HG03064 (cell line): ENCODE results near the gene SMPD1.

Experiments
- ATAC-seq: cut with Tn5 transposase; IDR thresholded peaks from one replicate; pipeline ENCODE4 v1.9.1; 2021; ENCODE audit warnings: low read depth; ENCODE audit not compliant: unreplicated experiment

Gene SMPD1

DNA sequence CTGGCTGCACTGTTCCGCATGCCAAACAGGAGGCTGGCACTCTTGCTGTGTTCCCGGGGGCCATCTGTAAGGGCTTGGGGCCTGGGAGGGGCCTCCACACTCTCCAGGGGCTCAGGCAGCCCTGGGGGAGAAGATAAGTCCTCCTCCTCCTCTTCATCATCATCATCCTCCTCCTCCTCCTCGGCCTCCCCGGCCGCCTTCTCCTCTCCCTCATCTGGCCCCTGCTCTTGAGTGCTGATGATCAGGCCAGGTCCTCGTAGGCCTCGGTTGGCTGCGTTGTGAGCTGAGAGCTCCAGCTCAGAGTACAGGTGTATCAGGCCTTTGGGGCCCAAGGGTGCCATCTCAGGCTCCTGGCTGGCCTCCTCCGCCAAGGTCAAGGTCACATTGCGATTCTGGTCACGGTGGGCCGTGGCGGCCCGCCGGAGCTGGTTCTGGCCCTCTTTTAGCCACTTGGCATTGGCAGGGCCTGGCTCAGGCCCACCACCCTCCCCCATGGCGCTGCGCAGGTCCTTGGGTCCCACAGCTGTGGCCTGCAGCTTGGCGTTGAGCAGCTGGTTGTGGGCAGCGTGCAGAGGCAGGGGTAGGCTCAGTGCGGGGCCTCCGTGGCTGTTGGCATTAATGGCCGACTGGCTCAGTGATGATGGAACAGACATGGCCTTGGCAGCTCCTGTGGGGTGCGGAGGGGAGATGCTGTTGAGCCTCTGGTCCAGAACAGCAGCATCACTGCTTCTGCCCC is 20.6 kb downstream of the SMPD1 start:
- no peak for ATAC-seq

- no peak for ATAC-seq
Observed at GRCh38 chr11:6411594-6412031, 21.3 kb downstream of the SMPD1 start.

GRCh38 chr11:6413791-6414201 is 23.5 kb downstream of the SMPD1 start:
- no peak for ATAC-seq

GRCh38 chr11:6414874-6415328 is 24.6 kb downstream of the SMPD1 start:
- ATAC-seq = no peak

- no peak for ATAC-seq
Observed at GRCh38 chr11:6415797-6416196, 25.5 kb downstream of the SMPD1 start.

GRCh38 chr11:6417907-6418556 is 27.8 kb downstream of the SMPD1 start:
- ATAC-seq = no peak

- no peak for ATAC-seq
Observed at GRCh38 chr11:6418557-6419008, 28.3 kb downstream of the SMPD1 start.

- no peak for ATAC-seq
Observed at GRCh38 chr11:6419009-6419631, 28.8 kb downstream of the SMPD1 start, which contains the start of gene APBB1. Gene APBB1, minus strand, starts transcription at chr11:6419094. Its CDS starts 7,747 bp downstream, at chr11:6411347.

DNA sequence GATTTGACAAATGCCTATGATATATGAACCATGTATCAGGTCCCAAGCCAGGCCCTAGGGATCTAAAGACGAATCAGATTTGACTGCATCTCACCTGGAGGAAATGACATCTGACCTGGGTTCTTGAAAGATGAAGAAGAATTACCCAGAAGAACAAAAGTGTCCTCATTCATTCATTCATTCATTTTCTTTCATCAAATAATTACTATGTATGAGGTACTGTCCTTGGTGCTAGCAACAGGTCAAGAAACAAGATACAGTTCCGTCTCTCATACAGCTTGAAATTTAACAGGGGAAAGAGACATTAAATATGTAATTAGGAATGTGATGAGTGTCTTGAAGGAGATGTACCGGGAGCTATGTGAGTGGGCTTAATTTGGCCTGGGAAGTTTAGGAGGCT is 30.4 kb downstream of the SMPD1 start:
- no peak for ATAC-seq

DNA sequence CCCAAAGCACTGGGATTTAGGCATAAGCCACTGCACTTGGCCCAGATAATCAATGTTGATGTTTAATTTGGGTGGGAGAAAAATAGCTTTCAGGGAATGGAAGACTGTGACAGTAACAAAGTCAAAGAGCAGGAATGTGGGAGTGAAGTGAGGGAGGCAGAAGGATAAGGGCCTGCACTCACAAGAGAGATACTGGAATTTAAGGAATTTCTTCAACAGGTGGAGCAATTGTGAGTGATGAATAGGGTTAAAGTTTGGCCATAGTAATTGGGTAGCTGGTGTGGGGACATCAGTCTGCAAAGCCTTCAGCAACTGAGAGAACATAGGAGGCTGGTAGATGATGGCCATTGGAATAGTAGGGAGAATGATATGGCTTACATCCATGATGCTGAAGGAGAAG is 37.2 kb downstream of the SMPD1 start:
- ATAC-seq = no peak

- ATAC-seq = no peak
Observed at GRCh38 chr11:6431861-6432260, 41.6 kb downstream of the SMPD1 start.

- ATAC-seq = no peak
Observed at GRCh38 chr11:6433998-6434660, 43.9 kb downstream of the SMPD1 start.

- no peak for ATAC-seq
Observed at GRCh38 chr11:6437423-6437822, 47.1 kb downstream of the SMPD1 start.

- ATAC-seq = no peak
Observed at GRCh38 chr11:6437993-6438392, 47.7 kb downstream of the SMPD1 start.

DNA sequence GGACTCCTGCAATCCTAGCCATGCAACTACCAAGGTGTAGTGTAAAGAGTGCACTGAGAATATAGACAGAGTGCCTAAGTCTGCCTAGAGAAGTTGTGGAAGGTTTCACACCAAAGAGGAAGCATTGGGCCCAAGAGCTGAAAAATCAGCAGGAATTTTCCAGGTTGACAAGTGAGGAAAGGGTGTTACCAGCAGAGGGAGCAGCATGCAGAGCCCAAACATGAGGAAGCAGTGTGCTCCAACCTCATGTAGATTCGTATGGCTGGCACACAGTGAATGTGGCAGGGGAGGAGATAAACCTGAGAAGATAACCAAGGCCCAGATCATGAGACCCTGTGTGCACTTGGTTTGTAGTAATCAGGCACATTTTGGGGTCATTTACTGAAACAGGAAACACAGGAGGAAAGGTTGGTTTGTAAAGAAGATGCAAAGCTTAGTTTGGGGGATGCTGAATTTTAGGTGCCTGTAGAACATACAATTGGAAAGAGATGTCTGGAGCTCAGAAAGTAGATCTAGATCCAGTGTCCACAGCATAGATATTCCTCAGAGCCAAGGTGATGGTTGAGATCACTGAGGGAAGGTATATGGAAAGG is 48.8 kb downstream of the SMPD1 start:
- ATAC-seq = no peak

DNA sequence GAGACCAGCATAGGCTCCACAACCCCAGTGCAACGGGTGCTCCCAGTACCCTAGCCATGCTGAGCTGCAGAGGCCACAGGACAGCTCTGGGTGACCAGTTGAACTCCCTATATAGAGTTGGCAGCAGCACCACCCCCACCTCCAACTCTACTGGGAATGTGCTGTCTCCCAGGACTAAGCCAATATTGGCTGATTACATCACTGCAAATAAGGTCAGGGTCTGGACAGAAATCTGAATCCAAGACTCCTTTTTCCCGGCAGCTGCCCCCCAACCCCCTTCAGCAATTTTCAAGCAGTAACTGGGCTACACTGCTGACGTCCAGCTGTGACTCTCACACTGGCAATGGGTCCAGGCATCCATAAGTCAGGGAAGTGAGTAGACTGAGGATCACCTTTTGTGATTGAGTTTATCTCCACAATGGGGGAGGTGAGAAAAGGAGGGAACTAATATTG is 50.7 kb downstream of the SMPD1 start, which contains the start of gene HPX:
Gene HPX (minus strand): TSS at position 82 of the 453 bp plus-strand sequence. CDS start 24 bp downstream, at position 58.
- ATAC-seq = no peak

- ATAC-seq = no peak
Observed at GRCh38 chr11:6442441-6442840, 52.2 kb downstream of the SMPD1 start.

DNA sequence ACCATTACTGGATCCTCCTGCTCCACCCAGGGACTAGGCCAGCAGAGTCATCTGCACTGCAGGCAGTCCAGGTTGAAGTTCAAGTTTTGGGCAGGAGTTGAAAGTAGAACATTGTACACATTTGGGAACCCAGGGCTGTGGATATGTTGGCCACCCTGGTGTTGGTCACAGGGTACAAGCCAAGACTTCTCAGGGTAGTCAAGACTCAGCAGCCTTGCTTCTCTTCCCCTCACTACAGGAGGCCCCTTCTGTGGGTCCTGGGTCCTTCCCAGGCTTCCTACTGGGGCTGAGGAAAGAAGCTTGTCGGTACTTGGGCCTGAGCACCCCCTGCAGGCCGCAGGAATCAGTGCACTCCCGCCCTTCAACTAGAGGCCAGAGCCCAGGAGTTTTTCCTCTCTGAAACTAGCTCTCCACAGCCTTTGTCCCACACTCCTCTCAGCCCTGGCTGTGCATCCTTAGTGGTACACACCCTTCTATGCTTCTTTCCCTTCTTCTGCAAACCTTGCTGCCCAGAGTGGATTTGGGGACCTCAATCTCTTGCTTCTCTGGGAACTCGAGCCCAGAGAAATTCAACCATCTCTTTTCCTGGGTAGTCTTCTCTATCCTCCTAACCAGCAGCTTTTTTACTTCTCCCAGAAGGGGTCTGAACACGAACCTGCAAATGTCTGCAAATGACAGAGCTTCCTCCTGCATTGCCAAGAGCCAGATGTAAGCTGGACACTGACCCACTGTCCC is 53.2 kb downstream of the SMPD1 start:
- peak; percentile 67 for ATAC-seq
